Measurements from ENCODE around the gene RSRC2. TPM values are rescaled to one million over a fixed set of nuclear protein-coding genes. Genes with fewer than 3 reads are reported as not detected.
"Not testable (repeated sequence)": the region's sequence is repeated elsewhere in the genome, so short reads cannot be mapped to it uniquely, and the experiment has no call there.

The RSRC2 gene
- total and polyA plus RNA-seq, 9 donors: 62.1 to 124 (median 108) TPM

GRCh38 chr12:122506393-122506938, 20.3 kb downstream of the RSRC2 start:
- DNase-seq: no peak
- no peak overlapping the region for H3K27ac ChIP-seq (ENCODE audit: low read length)
- H3K4me1 ChIP-seq (ENCODE audit: control insufficient read depth, insufficient read depth, low read length): no peaks in the 10 kb centered on the region
- WGBS (ENCODE audit: insufficient coverage): 91% methylated on average over 1 of the region's 5 CpGs
- H3K9me3 ChIP-seq (replicated peaks; ENCODE audit: control insufficient read depth, low read depth, low read length): no peaks in the 10 kb centered on the region
- no peaks in the 10 kb centered on the region for H3K27me3 ChIP-seq (ENCODE audit: control insufficient read depth, insufficient read depth, low read length)
- H3K36me3 ChIP-seq (ENCODE audit: control insufficient read depth, insufficient read depth, low read length): peaks cover 65% of the 10 kb centered on the region
- H3K4me3 ChIP-seq (ENCODE audit: low read length): no peak overlapping the region

GRCh38 chr12:122505419-122506051, 21.2 kb downstream of the RSRC2 start:
- DNase-seq: no peak
- H3K9me3 ChIP-seq (replicated peaks; ENCODE audit: control insufficient read depth, low read depth, low read length): no peaks in the 10 kb centered on the region
- H3K27ac ChIP-seq (ENCODE audit: low read length): no peak overlapping the region
- H3K27me3 ChIP-seq (ENCODE audit: control insufficient read depth, insufficient read depth, low read length): no peaks in the 10 kb centered on the region
- H3K4me3 ChIP-seq (ENCODE audit: low read length): no peak overlapping the region
- H3K36me3 ChIP-seq (ENCODE audit: control insufficient read depth, insufficient read depth, low read length): peaks cover 59% of the 10 kb centered on the region
- H3K4me1 ChIP-seq (ENCODE audit: control insufficient read depth, insufficient read depth, low read length): peaks cover 5% of the 10 kb centered on the region
- WGBS (ENCODE audit: insufficient coverage): 74% methylated on average over 3 of the region's 11 CpGs

- no peaks in the 10 kb centered on the region for H3K27me3 ChIP-seq (ENCODE audit: control insufficient read depth, insufficient read depth, low read length)
- H3K36me3 ChIP-seq (ENCODE audit: control insufficient read depth, insufficient read depth, low read length): peaks cover 46% of the 10 kb centered on the region
- no peak overlapping the region for H3K4me3 ChIP-seq (ENCODE audit: low read length)
- no CpG with 5 or more reads among the region's 6 CpGs for WGBS (ENCODE audit: insufficient coverage)
- no peak for DNase-seq
- H3K27ac ChIP-seq (ENCODE audit: low read length): no peak overlapping the region
- peaks cover 8% of the 10 kb centered on the region for H3K4me1 ChIP-seq (ENCODE audit: control insufficient read depth, insufficient read depth, low read length)
- no peaks in the 10 kb centered on the region for H3K9me3 ChIP-seq (replicated peaks; ENCODE audit: control insufficient read depth, low read depth, low read length)
Observed at GRCh38 chr12:122503783-122504590, 22.7 kb downstream of the RSRC2 start.

GRCh38 chr12:122503147-122503751, 23.5 kb downstream of the RSRC2 start:
- Histone ChIP-seq H3K27me3 (ENCODE audit: control insufficient read depth, insufficient read depth, low read length) (no peaks in the 10 kb centered on the region), H3K27ac (ENCODE audit: low read length) (no peak overlapping the region), H3K9me3 (replicated peaks; ENCODE audit: control insufficient read depth, low read depth, low read length) (no peaks in the 10 kb centered on the region), H3K4me1 (ENCODE audit: control insufficient read depth, insufficient read depth, low read length) (peaks cover 9% of the 10 kb centered on the region), H3K4me3 (ENCODE audit: low read length) (no peak overlapping the region), H3K36me3 (ENCODE audit: control insufficient read depth, insufficient read depth, low read length) (peaks cover 39% of the 10 kb centered on the region)
- DNase-seq: no peak
- WGBS (ENCODE audit: insufficient coverage): 100% methylated on average over 1 of the region's 3 CpGs

- Histone ChIP-seq H3K9me3 (replicated peaks; ENCODE audit: control insufficient read depth, low read depth, low read length) (no peaks in the 10 kb centered on the region), H3K36me3 (ENCODE audit: control insufficient read depth, insufficient read depth, low read length) (peaks cover 32% of the 10 kb centered on the region), H3K27ac (ENCODE audit: low read length) (peak overlapping the region; percentile 99), H3K4me3 (ENCODE audit: low read length) (peak overlapping the region; percentile 81), H3K4me1 (ENCODE audit: control insufficient read depth, insufficient read depth, low read length) (peaks cover 11% of the 10 kb centered on the region), H3K27me3 (ENCODE audit: control insufficient read depth, insufficient read depth, low read length) (no peaks in the 10 kb centered on the region)
- no peak for DNase-seq
- WGBS (ENCODE audit: insufficient coverage): 100% methylated on average over 1 of the region's 9 CpGs
Observed at GRCh38 chr12:122501489-122501989, 25.2 kb downstream of the RSRC2 start.

GRCh38 chr12:122500685-122501488, 25.8 kb downstream of the RSRC2 start, which contains the start of gene ZCCHC8:
TSS of gene ZCCHC8 (minus strand) at chr12:122500932. CDS start at chr12:122500840, 92 bp downstream.
- H3K4me1 ChIP-seq (ENCODE audit: control insufficient read depth, insufficient read depth, low read length): peaks cover 11% of the 10 kb centered on the region
- H3K4me3 ChIP-seq (ENCODE audit: low read length): peak within 1 kb of the TSS; percentile 81
- no peaks in the 10 kb centered on the region for H3K9me3 ChIP-seq (replicated peaks; ENCODE audit: control insufficient read depth, low read depth, low read length)
- peaks cover 26% of the 10 kb centered on the region for H3K36me3 ChIP-seq (ENCODE audit: control insufficient read depth, insufficient read depth, low read length)
- 2% methylated on average over 40 of the region's 52 CpGs for WGBS (ENCODE audit: insufficient coverage)
- DNase-seq: peak; percentile 99
- no peaks in the 10 kb centered on the region for H3K27me3 ChIP-seq (ENCODE audit: control insufficient read depth, insufficient read depth, low read length)
- peak within 1 kb of the TSS; percentile 99 for H3K27ac ChIP-seq (ENCODE audit: low read length)

- Histone ChIP-seq H3K27me3 (ENCODE audit: control insufficient read depth, insufficient read depth, low read length) (no peaks in the 10 kb centered on the region), H3K9me3 (replicated peaks; ENCODE audit: control insufficient read depth, low read depth, low read length) (no peaks in the 10 kb centered on the region), H3K4me1 (ENCODE audit: control insufficient read depth, insufficient read depth, low read length) (peaks cover 11% of the 10 kb centered on the region), H3K4me3 (ENCODE audit: low read length) (peak overlapping the region; percentile 81), H3K27ac (ENCODE audit: low read length) (peak overlapping the region; percentile 99), H3K36me3 (ENCODE audit: control insufficient read depth, insufficient read depth, low read length) (peaks cover 27% of the 10 kb centered on the region)
- DNase-seq: peak; percentile 85
- 0% methylated on average over 41 of the region's 47 CpGs for WGBS (ENCODE audit: insufficient coverage)
Observed at GRCh38 chr12:122499991-122500684, 26.6 kb downstream of the RSRC2 start.

DNA sequence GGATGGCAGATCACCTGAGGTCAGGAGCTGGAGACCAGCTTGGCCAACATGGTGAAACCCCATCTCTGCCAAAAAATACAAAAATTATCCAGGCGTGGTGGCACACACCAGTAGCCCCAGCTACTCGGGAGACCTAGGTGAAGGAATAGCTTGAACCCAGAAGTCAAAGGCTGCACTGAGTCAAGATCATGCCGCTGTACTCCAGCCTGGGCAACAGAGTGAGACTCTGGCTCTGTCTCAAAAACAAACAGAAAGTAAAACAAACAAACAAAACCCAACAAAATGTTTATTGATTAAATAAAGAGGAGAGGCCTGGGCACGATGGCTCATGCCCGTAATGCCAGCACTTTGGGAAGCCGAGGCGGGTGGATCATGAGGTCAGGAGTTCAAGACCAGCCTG, 31.5 kb downstream of the RSRC2 start:
- DNase-seq: no peak
- no peaks in the 10 kb centered on the region for H3K9me3 ChIP-seq (replicated peaks; ENCODE audit: control insufficient read depth, low read depth, low read length)
- no peak overlapping the region for H3K27ac ChIP-seq (ENCODE audit: low read length)
- peaks cover 33% of the 10 kb centered on the region for H3K36me3 ChIP-seq (ENCODE audit: control insufficient read depth, insufficient read depth, low read length)
- 96% methylated on average over 4 of the region's 7 CpGs for WGBS (ENCODE audit: insufficient coverage)
- H3K4me1 ChIP-seq (ENCODE audit: control insufficient read depth, insufficient read depth, low read length): peaks cover 7% of the 10 kb centered on the region
- H3K4me3 ChIP-seq (ENCODE audit: low read length): no peak overlapping the region
- no peaks in the 10 kb centered on the region for H3K27me3 ChIP-seq (ENCODE audit: control insufficient read depth, insufficient read depth, low read length)

GRCh38 chr12:122493222-122493621, 33.5 kb downstream of the RSRC2 start:
- not testable (repeated sequence) for H3K9me3 ChIP-seq (replicated peaks; ENCODE audit: control insufficient read depth, low read depth, low read length); H3K4me3 ChIP-seq (ENCODE audit: low read length); DNase-seq; H3K27me3 ChIP-seq (ENCODE audit: control insufficient read depth, insufficient read depth, low read length); H3K27ac ChIP-seq (ENCODE audit: low read length); H3K4me1 ChIP-seq (ENCODE audit: control insufficient read depth, insufficient read depth, low read length)
- peaks cover 43% of the 10 kb centered on the region for H3K36me3 ChIP-seq (ENCODE audit: control insufficient read depth, insufficient read depth, low read length)
- no CpG with 5 or more reads among the region's 6 CpGs for WGBS (ENCODE audit: insufficient coverage)

All from muscle of leg (tissue), 11 donors.